Endodermal cell (in vitro differentiated cells): Measurements from ENCODE around the gene BCAM. TPM values are rescaled to one million over a fixed set of nuclear protein-coding genes. Genes with fewer than 3 reads are reported as not detected.

Experiments used
- DNase-seq: peaks from one replicate; pipeline ENCODE4 v3.0.0-alpha.2; 2017
- H3K27ac ChIP-seq: 2 replicates; pipeline ENCODE4 v1.5.1; 2013; ENCODE audit warnings: mild to moderate bottlenecking, low read depth, low read length, moderate library complexity
- H3K27me3 ChIP-seq: 2 replicates; pipeline ENCODE4 v1.6.1; 2013; ENCODE audit warnings: mild to moderate bottlenecking, low read length, moderate library complexity; ENCODE audit not compliant: insufficient read depth, control insufficient read depth, poor library complexity, severe bottlenecking
- H3K36me3 ChIP-seq: 2 replicates; pipeline ENCODE4 v1.7.0; 2013; ENCODE audit warnings: mild to moderate bottlenecking, low read length, moderate library complexity; ENCODE audit not compliant: control insufficient read depth, insufficient read depth
- H3K4me1 ChIP-seq: one replicate; pipeline ENCODE4 v1.7.0; 2013; ENCODE audit warnings: low read length; ENCODE audit not compliant: control insufficient read depth, insufficient read depth
- H3K4me3 ChIP-seq: 2 replicates; pipeline ENCODE4 v1.5.1; 2013; ENCODE audit warnings: mild to moderate bottlenecking, low read length, moderate library complexity
- H3K9ac ChIP-seq: 2 replicates; pipeline ENCODE4 v1.6.1; 2013; ENCODE audit warnings: mild to moderate bottlenecking, low read length, moderate library complexity; ENCODE audit not compliant: poor library complexity, severe bottlenecking; ENCODE audit errors: extremely low read depth
- H3K9me3 ChIP-seq: 2 replicates; pipeline ENCODE4 v1.6.1; 2013; ENCODE audit warnings: mild to moderate bottlenecking, low read length, moderate library complexity; ENCODE audit not compliant: control insufficient read depth
- H3K27ac Mint-ChIP-seq: 2 replicates; pipeline ENCODE4 v1.8.0; 2020; ENCODE audit warnings: mixed read lengths
- H3K27me3 Mint-ChIP-seq: 2 replicates; pipeline ENCODE4 v1.8.0; 2021; ENCODE audit warnings: mild to moderate bottlenecking, mixed read lengths; ENCODE audit not compliant: insufficient read depth
- H3K36me3 Mint-ChIP-seq: 2 replicates; pipeline ENCODE4 v1.8.0; 2020; ENCODE audit warnings: low read depth, mixed read lengths
- H3K4me1 Mint-ChIP-seq: 2 replicates; pipeline ENCODE4 v1.8.0; 2020; ENCODE audit warnings: mixed read lengths
- H3K4me3 Mint-ChIP-seq: 2 replicates; pipeline ENCODE4 v1.8.0; 2020; ENCODE audit warnings: mild to moderate bottlenecking, moderate library complexity, mixed read lengths
- H3K9me3 Mint-ChIP-seq: 2 replicates; pipeline ENCODE4 v1.8.0; 2020; ENCODE audit warnings: mild to moderate bottlenecking, mixed read lengths
- WGBS, 2 experiments: methylation state at CpG; one replicate each; pipeline versions ENCODE4 v1.1.5 to v1.1.7; 2013; ENCODE audit warnings: missing lambda C conversion rate in 2 of 2, mixed read lengths in 1 of 2; ENCODE audit not compliant: insufficient coverage in 1 of 2, insufficient read length in 1 of 2; 5-methylcytosine and 5-hydroxymethylcytosine counted together
- total RNA-seq, 2 donors: library from RNA; stranded (reverse); fragmentation: NEBNext Ultra II Directional in 1 of 2; extraction: Animal tissue kit (Norgen Biotek cat#: 25700) in 1 of 2; gene quantifications; 2 replicates in 1 of 2; 3 replicates in 1 of 2; pipeline ENCODE4 v1.2.1, GENCODE V29; 2021
- TF ChIP-seq, protein P1 (sequence below): fragments of 200-600 bp; sonication (generic); conservative IDR thresholded peaks from 2 replicates; pipeline ENCODE4 v1.5.0; 2021; ENCODE audit warnings: antibody characterized with exemption, mild to moderate bottlenecking

The BCAM gene
- total RNA-seq, 2 donors from 2014 or later: 62.9 to 64.0 TPM

DNA sequence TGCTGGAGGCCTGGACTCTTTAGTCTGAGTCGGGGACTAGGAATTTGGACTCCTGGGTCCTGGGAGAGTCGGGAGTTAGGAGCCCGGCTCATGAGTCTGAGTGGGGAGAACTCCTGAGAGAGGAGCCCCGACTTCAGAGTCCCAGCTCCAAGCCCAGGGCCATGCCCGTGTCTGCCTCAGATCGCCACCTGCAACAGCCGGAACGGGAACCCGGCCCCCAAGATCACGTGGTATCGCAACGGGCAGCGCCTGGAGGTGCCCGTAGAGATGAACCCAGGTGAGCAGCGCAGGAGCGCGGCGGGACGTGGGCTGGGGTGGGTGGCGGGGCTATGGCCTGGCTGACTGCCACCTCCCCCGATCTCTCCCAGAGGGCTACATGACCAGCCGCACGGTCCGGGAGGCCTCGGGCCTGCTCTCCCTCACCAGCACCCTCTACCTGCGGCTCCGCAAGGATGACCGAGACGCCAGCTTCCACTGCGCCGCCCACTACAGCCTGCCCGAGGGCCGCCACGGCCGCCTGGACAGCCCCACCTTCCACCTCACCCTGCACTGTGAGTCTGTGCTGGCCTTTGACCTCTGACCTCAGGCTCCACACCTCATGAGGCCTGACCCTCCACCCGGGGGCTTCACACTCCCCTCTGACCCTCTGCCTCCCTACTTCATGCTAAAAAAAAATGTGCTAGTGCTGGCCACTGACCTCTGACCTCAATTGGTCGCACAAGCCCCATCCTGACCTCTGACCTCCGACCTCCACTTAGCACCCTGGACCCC is 4.4 kb downstream of the BCAM start:
- peaks cover 29% of the 10 kb centered on the region for H3K36me3 Mint-ChIP-seq
- DNase-seq: peak; percentile 76
- H3K4me3 ChIP-seq: no peak overlapping the region
- H3K4me1 ChIP-seq: peaks cover 4% of the 10 kb centered on the region
- H3K36me3 ChIP-seq: no peaks in the 10 kb centered on the region
- no peaks in the 10 kb centered on the region for H3K9me3 ChIP-seq
- peaks cover 12% of the 10 kb centered on the region for H3K4me1 Mint-ChIP-seq
- no peaks in the 10 kb centered on the region for H3K27me3 ChIP-seq
- H3K9ac ChIP-seq: no peak overlapping the region
- TF ChIP-seq, protein P1, sequence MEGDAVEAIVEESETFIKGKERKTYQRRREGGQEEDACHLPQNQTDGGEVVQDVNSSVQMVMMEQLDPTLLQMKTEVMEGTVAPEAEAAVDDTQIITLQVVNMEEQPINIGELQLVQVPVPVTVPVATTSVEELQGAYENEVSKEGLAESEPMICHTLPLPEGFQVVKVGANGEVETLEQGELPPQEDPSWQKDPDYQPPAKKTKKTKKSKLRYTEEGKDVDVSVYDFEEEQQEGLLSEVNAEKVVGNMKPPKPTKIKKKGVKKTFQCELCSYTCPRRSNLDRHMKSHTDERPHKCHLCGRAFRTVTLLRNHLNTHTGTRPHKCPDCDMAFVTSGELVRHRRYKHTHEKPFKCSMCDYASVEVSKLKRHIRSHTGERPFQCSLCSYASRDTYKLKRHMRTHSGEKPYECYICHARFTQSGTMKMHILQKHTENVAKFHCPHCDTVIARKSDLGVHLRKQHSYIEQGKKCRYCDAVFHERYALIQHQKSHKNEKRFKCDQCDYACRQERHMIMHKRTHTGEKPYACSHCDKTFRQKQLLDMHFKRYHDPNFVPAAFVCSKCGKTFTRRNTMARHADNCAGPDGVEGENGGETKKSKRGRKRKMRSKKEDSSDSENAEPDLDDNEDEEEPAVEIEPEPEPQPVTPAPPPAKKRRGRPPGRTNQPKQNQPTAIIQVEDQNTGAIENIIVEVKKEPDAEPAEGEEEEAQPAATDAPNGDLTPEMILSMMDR: peak; percentile 61
- H3K27ac Mint-ChIP-seq: no peak overlapping the region
- H3K27me3 Mint-ChIP-seq: peaks cover 7% of the 10 kb centered on the region
- H3K27ac ChIP-seq: no peak overlapping the region
- no peaks in the 10 kb centered on the region for H3K9me3 Mint-ChIP-seq
- WGBS, 2 experiments: 92% methylated on average over 23 to 38 of the region's 38 CpGs
- H3K4me3 Mint-ChIP-seq: no peak overlapping the region

- H3K36me3 Mint-ChIP-seq: peaks cover 31% of the 10 kb centered on the region
- 90 to 93% methylated on average over 8 to 16 of the region's 16 CpGs for WGBS, 2 experiments
- H3K27ac ChIP-seq: no peak overlapping the region
Observed at GRCh38 chr19:44813841-44814470, 5.1 kb downstream of the BCAM start.

DNA sequence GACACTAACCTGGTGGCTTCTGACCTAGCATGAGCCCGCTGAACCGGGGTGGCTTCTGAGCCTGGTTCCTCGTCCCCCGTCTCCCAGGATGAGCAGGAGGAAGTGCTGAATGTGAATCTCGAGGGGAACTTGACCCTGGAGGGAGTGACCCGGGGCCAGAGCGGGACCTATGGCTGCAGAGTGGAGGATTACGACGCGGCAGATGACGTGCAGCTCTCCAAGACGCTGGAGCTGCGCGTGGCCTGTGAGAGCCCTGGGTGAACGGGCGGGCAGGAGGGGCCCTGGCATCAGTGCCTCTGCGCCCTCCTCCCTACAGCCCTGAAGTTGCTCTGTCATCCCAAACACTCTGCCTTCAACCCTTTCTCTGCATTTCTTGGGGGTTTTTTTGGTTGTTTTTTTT is 5.6 kb downstream of the BCAM start:
- Histone ChIP-seq H3K9me3 (no peaks in the 10 kb centered on the region), H3K9ac (no peak overlapping the region), H3K27me3 (no peaks in the 10 kb centered on the region), H3K4me3 (no peak overlapping the region), H3K36me3 (no peaks in the 10 kb centered on the region), H3K27ac (no peak overlapping the region), H3K4me1 (no peaks in the 10 kb centered on the region)
- Mint-ChIP-seq H3K27ac (no peak overlapping the region), H3K36me3 (peaks cover 34% of the 10 kb centered on the region), H3K9me3 (no peaks in the 10 kb centered on the region), H3K4me1 (peaks cover 7% of the 10 kb centered on the region), H3K27me3 (peaks cover 5% of the 10 kb centered on the region), H3K4me3 (no peak overlapping the region)
- 93 to 94% methylated on average over 9 to 16 of the region's 17 CpGs for WGBS, 2 experiments
- no peak for DNase-seq
- TF ChIP-seq, protein P1: no peak

More at GRCh38 chr19:44813841-44814470, 5.1 kb downstream of the BCAM start:
- no peak for DNase-seq
- Histone ChIP-seq H3K4me3 (no peak overlapping the region), H3K4me1 (no peaks in the 10 kb centered on the region), H3K36me3 (no peaks in the 10 kb centered on the region), H3K9me3 (no peaks in the 10 kb centered on the region), H3K9ac (no peak overlapping the region), H3K27me3 (no peaks in the 10 kb centered on the region)
- Mint-ChIP-seq H3K27me3 (peaks cover 7% of the 10 kb centered on the region), H3K27ac (no peak overlapping the region), H3K4me1 (peaks cover 9% of the 10 kb centered on the region), H3K9me3 (no peaks in the 10 kb centered on the region), H3K4me3 (no peak overlapping the region)
- TF ChIP-seq, protein P1: no peak
